GM11168 (cell line): ENCODE data around the gene CCPG1.

Experiments used
- in situ Hi-C: fragments of 300-500 bp; cut with MboI; formaldehyde crosslinking; loops from one replicate; pipeline ENCODE4 v1.12.0; 2022; ENCODE audit warnings: low sequenced_read_pairs; ENCODE audit not compliant: unreplicated experiment

CCPG1 gene

GRCh38 chr15:55389264-55389607, 18.9 kb downstream of the CCPG1 start:
- in situ Hi-C loops: no loop called here

GRCh38 chr15:55387027-55387426, 21.1 kb downstream of the CCPG1 start:
- in situ Hi-C loops: no loop called here

GRCh38 chr15:55383687-55384086, 24.5 kb downstream of the CCPG1 start:
- in situ Hi-C loops: no loop called here

- in situ Hi-C loops: no loop called here
Observed at GRCh38 chr15:55381595-55381994, 26.6 kb downstream of the CCPG1 start.

- in situ Hi-C loops: no loop called here
Observed at GRCh38 chr15:55379095-55379494, 29.1 kb downstream of the CCPG1 start.

- in situ Hi-C loops: no loop called here
Observed at GRCh38 chr15:55372701-55373440, 35.3 kb downstream of the CCPG1 start.

- in situ Hi-C loops: no loop called here
Observed at GRCh38 chr15:55366981-55367380, 41.2 kb downstream of the CCPG1 start.

- in situ Hi-C loops: no loop called here
Observed at GRCh38 chr15:55362641-55363040, 45.5 kb downstream of the CCPG1 start.

- in situ Hi-C loops: no loop called here
Observed at GRCh38 chr15:55361048-55361447, 47.1 kb downstream of the CCPG1 start.

- in situ Hi-C loops: no loop called here
Observed at GRCh38 chr15:55360256-55360655, 47.9 kb downstream of the CCPG1 start.

- in situ Hi-C loops: no loop called here
Observed at GRCh38 chr15:55358471-55358870, 49.7 kb downstream of the CCPG1 start.

- in situ Hi-C loops: no loop called here
Observed at GRCh38 chr15:55357774-55358173, 50.4 kb downstream of the CCPG1 start.

GRCh38 chr15:55356985-55357585, 51.1 kb downstream of the CCPG1 start:
- in situ Hi-C loops: no loop called here

GRCh38 chr15:55353025-55353424, 55.1 kb downstream of the CCPG1 start:
- in situ Hi-C loops: no loop called here

GRCh38 chr15:55349282-55349681, 58.9 kb downstream of the CCPG1 start:
- in situ Hi-C loops: no loop called here

- in situ Hi-C loops: no loop called here
Observed at GRCh38 chr15:55348281-55348778, 59.8 kb downstream of the CCPG1 start.

- in situ Hi-C loops: no loop called here
Observed at GRCh38 chr15:55344206-55344605, 64.0 kb downstream of the CCPG1 start.

GRCh38 chr15:55343168-55343567, 65.0 kb downstream of the CCPG1 start:
- in situ Hi-C loops: no loop called here

GRCh38 chr15:55337160-55337559, 71.0 kb downstream of the CCPG1 start:
- in situ Hi-C loops: no loop called here

- in situ Hi-C loops: no loop called here
Observed at GRCh38 chr15:55334997-55335396, 73.2 kb downstream of the CCPG1 start.

GRCh38 chr15:55334371-55334770, 73.8 kb downstream of the CCPG1 start:
- in situ Hi-C loops: no loop called here

- in situ Hi-C loops: no loop called here
Observed at GRCh38 chr15:55327387-55327786, 80.8 kb downstream of the CCPG1 start.
